K562 (cell line): ENCODE measurements around the gene NECAB3. TPM values are rescaled to one million over a fixed set of nuclear protein-coding genes. Genes with fewer than 3 reads are reported as not detected.

Experiments used
- BHLHE40 ChIP-seq: IDR thresholded peaks from 2 replicates; pipeline ENCODE4 v1.6.1; 2011; ENCODE audit warnings: low read length, improper control_type of control experiment
- COPS2 ChIP-seq: fragments of 450-650 bp; conservative IDR thresholded peaks from 2 replicates; pipeline ENCODE4 v1.6.1; 2016; ENCODE audit warnings: mild to moderate bottlenecking, moderate library complexity
- LEF1 ChIP-seq: fragments of 450-650 bp; IDR thresholded peaks from 2 replicates; pipeline ENCODE4 v1.6.1; 2016; ENCODE audit warnings: mild to moderate bottlenecking
- MXI1 ChIP-seq: IDR thresholded peaks from 2 replicates; pipeline ENCODE4 v1.6.1; 2011; ENCODE audit warnings: low read depth, mild to moderate bottlenecking, improper control_type of control experiment, low read length
- NFATC3 ChIP-seq: fragments of 450-650 bp; IDR thresholded peaks from 2 replicates; pipeline ENCODE4 v1.6.1; 2017; ENCODE audit warnings: mild to moderate bottlenecking
- POLR2AphosphoS2 ChIP-seq: IDR thresholded peaks from 2 replicates; pipeline ENCODE4 v1.6.1; 2012; ENCODE audit warnings: low read length, improper control_type of control experiment
- TRIM28 ChIP-seq: fragments of 450-650 bp; IDR thresholded peaks from 2 replicates; pipeline ENCODE4 v1.6.1; 2017
- ZNF436 ChIP-seq: fragments of 250-450, 450-650 bp; sonication (Bioruptor Pico); formaldehyde crosslinking; IDR thresholded peaks from 2 replicates; pipeline ENCODE4 v1.7.0; 2020; ENCODE audit warnings: mild to moderate bottlenecking
- polyA plus RNA-seq, 8 experiments: library from polyadenylated mRNA; depleted of rRNA in 4 of 8; stranded (reverse) in 5 of 8; unstranded in 3 of 8; fragments of >200 nt; fragmentation: Nextera tagmentation in 2 of 8; fragmentation: Illumina TruSeq in 1 of 8; extraction: Ambion mirVana in 2 of 8; extraction: Trizol in 1 of 8; gene quantifications; 2 replicates each; pipeline versions ENCODE4 v1.2.1 to v1.2.3, GENCODE V29; 2011 to 2014; ENCODE audit warnings: inconsistent platforms in 1 of 8, missing spikeins in 1 of 8
- total RNA-seq, 7 experiments: library from RNA; depleted of rRNA in 6 of 7; stranded (reverse); fragments of >200 nt in 6 of 7; fragmentation: Illumina TruSeq in 2 of 7; extraction: Trizol in 2 of 7; gene quantifications; 2 replicates each; pipeline versions ENCODE4 v1.2.1 to v1.2.3, GENCODE V29; 2011 to 2021; ENCODE audit warnings: low replicate concordance in 1 of 7
- TF ChIP-seq, protein P1 (sequence below): fragments of 450-650 bp; IDR thresholded peaks from 2 replicates; pipeline ENCODE4 v1.6.1; 2016; ENCODE audit warnings: mild to moderate bottlenecking, moderate library complexity
- TF ChIP-seq, protein P2 (sequence below): fragments of 250-450 bp; sonication (Bioruptor Pico); IDR thresholded peaks from 2 replicates; pipeline ENCODE4 v1.8.0; 2022; ENCODE audit warnings: moderate library complexity, mild to moderate bottlenecking, inconsistent platforms
- TF ChIP-seq, protein P3 (sequence below): sonication (generic); formaldehyde crosslinking; IDR thresholded peaks from 2 replicates; pipeline ENCODE4 v1.8.1; 2023; ENCODE audit warnings: mild to moderate bottlenecking, missing genetic modification reagents
- TF ChIP-seq, protein P4 (sequence below), 2 experiments: fragments of 450-650 bp; conservative IDR thresholded peaks; 2 replicates each; pipeline ENCODE4 v1.6.1; 2017; ENCODE audit warnings: mild to moderate bottlenecking in 2 of 2, moderate library complexity in 2 of 2

Gene NECAB3
- total and polyA plus RNA-seq, 9 of the 15 experiments (the other 6 are each of a cell fraction or from before 2014, with no cell fraction given), result 0.94 to 63.3 (median 31.5) TPM

DNA sequence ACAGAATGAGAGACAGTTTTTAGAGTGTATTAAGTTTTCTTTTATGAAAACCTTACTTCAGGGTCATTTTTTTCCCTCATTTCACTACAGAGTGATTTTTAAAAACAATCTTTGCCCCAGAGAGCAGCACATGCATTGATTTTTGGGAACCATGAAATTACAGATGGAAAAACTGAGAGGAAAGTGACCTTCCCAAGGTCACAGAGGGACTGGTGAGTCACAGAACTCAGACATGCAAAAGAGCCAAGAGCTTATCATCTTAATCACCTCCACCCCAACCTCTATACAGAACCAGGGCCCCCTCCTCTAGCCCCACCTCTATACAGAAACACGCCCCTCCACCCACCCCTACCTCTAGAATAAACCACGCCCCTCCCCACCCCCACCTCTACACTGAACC lies 35.2 kb upstream of the NECAB3 start (continued):
- TF ChIP-seq, protein P1, sequence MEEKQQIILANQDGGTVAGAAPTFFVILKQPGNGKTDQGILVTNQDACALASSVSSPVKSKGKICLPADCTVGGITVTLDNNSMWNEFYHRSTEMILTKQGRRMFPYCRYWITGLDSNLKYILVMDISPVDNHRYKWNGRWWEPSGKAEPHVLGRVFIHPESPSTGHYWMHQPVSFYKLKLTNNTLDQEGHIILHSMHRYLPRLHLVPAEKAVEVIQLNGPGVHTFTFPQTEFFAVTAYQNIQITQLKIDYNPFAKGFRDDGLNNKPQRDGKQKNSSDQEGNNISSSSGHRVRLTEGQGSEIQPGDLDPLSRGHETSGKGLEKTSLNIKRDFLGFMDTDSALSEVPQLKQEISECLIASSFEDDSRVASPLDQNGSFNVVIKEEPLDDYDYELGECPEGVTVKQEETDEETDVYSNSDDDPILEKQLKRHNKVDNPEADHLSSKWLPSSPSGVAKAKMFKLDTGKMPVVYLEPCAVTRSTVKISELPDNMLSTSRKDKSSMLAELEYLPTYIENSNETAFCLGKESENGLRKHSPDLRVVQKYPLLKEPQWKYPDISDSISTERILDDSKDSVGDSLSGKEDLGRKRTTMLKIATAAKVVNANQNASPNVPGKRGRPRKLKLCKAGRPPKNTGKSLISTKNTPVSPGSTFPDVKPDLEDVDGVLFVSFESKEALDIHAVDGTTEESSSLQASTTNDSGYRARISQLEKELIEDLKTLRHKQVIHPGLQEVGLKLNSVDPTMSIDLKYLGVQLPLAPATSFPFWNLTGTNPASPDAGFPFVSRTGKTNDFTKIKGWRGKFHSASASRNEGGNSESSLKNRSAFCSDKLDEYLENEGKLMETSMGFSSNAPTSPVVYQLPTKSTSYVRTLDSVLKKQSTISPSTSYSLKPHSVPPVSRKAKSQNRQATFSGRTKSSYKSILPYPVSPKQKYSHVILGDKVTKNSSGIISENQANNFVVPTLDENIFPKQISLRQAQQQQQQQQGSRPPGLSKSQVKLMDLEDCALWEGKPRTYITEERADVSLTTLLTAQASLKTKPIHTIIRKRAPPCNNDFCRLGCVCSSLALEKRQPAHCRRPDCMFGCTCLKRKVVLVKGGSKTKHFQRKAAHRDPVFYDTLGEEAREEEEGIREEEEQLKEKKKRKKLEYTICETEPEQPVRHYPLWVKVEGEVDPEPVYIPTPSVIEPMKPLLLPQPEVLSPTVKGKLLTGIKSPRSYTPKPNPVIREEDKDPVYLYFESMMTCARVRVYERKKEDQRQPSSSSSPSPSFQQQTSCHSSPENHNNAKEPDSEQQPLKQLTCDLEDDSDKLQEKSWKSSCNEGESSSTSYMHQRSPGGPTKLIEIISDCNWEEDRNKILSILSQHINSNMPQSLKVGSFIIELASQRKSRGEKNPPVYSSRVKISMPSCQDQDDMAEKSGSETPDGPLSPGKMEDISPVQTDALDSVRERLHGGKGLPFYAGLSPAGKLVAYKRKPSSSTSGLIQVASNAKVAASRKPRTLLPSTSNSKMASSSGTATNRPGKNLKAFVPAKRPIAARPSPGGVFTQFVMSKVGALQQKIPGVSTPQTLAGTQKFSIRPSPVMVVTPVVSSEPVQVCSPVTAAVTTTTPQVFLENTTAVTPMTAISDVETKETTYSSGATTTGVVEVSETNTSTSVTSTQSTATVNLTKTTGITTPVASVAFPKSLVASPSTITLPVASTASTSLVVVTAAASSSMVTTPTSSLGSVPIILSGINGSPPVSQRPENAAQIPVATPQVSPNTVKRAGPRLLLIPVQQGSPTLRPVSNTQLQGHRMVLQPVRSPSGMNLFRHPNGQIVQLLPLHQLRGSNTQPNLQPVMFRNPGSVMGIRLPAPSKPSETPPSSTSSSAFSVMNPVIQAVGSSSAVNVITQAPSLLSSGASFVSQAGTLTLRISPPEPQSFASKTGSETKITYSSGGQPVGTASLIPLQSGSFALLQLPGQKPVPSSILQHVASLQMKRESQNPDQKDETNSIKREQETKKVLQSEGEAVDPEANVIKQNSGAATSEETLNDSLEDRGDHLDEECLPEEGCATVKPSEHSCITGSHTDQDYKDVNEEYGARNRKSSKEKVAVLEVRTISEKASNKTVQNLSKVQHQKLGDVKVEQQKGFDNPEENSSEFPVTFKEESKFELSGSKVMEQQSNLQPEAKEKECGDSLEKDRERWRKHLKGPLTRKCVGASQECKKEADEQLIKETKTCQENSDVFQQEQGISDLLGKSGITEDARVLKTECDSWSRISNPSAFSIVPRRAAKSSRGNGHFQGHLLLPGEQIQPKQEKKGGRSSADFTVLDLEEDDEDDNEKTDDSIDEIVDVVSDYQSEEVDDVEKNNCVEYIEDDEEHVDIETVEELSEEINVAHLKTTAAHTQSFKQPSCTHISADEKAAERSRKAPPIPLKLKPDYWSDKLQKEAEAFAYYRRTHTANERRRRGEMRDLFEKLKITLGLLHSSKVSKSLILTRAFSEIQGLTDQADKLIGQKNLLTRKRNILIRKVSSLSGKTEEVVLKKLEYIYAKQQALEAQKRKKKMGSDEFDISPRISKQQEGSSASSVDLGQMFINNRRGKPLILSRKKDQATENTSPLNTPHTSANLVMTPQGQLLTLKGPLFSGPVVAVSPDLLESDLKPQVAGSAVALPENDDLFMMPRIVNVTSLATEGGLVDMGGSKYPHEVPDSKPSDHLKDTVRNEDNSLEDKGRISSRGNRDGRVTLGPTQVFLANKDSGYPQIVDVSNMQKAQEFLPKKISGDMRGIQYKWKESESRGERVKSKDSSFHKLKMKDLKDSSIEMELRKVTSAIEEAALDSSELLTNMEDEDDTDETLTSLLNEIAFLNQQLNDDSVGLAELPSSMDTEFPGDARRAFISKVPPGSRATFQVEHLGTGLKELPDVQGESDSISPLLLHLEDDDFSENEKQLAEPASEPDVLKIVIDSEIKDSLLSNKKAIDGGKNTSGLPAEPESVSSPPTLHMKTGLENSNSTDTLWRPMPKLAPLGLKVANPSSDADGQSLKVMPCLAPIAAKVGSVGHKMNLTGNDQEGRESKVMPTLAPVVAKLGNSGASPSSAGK, result no peak
- TF ChIP-seq MXI1 (no peak), ZNF436 (CRISPR knock-in tag) (no peak), COPS2 (no peak), BHLHE40 (no peak), NFATC3 (0 out of 2 replicates have a peak, but pooled peaks have one; percentile 54), LEF1 (no peak; the same call in 1 of the 2 replicates), TRIM28 (no peak), POLR2AphosphoS2 (no peak)
- TF ChIP-seq, protein P2, sequence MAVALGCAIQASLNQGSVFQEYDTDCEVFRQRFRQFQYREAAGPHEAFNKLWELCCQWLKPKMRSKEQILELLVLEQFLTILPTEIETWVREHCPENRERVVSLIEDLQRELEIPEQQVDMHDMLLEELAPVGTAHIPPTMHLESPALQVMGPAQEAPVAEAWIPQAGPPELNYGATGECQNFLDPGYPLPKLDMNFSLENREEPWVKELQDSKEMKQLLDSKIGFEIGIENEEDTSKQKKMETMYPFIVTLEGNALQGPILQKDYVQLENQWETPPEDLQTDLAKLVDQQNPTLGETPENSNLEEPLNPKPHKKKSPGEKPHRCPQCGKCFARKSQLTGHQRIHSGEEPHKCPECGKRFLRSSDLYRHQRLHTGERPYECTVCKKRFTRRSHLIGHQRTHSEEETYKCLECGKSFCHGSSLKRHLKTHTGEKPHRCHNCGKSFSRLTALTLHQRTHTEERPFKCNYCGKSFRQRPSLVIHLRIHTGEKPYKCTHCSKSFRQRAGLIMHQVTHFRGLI, result no peak
- TF ChIP-seq, protein P3, sequence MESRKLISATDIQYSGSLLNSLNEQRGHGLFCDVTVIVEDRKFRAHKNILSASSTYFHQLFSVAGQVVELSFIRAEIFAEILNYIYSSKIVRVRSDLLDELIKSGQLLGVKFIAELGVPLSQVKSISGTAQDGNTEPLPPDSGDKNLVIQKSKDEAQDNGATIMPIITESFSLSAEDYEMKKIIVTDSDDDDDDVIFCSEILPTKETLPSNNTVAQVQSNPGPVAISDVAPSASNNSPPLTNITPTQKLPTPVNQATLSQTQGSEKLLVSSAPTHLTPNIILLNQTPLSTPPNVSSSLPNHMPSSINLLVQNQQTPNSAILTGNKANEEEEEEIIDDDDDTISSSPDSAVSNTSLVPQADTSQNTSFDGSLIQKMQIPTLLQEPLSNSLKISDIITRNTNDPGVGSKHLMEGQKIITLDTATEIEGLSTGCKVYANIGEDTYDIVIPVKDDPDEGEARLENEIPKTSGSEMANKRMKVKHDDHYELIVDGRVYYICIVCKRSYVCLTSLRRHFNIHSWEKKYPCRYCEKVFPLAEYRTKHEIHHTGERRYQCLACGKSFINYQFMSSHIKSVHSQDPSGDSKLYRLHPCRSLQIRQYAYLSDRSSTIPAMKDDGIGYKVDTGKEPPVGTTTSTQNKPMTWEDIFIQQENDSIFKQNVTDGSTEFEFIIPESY, result no peak
- TF ChIP-seq, protein P4, sequence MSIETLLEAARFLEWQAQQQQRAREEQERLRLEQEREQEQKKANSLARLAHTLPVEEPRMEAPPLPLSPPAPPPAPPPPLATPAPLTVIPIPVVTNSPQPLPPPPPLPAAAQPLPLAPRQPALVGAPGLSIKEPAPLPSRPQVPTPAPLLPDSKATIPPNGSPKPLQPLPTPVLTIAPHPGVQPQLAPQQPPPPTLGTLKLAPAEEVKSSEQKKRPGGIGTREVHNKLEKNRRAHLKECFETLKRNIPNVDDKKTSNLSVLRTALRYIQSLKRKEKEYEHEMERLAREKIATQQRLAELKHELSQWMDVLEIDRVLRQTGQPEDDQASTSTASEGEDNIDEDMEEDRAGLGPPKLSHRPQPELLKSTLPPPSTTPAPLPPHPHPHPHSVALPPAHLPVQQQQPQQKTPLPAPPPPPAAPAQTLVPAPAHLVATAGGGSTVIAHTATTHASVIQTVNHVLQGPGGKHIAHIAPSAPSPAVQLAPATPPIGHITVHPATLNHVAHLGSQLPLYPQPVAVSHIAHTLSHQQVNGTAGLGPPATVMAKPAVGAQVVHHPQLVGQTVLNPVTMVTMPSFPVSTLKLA (conservative IDR thresholded peaks at IDR 0.05), result peak in 1 of 2 experiments; percentile 22; a peak in 1 of 4 replicates
